ENCODE measurements around the gene PDSS2.

- TF ChIP-seq CTCF (IDR thresholded peaks at IDR 0.05) (no peak), POLR2A (IDR thresholded peaks at IDR 0.05) (no peak)
Observed at GRCh38 chr6:107125771-107126170, 333.6 kb downstream of the PDSS2 start.

Data from body of pancreas (tissue), 4 donors.